Stomach (tissue), 9 donors: ENCODE data around the gene FLVCR2. TPM values are rescaled to one million over a fixed set of nuclear protein-coding genes. Genes with fewer than 3 reads are reported as not detected.

ENCODE experiments used
- DNase-seq, 2 donors: peaks; one replicate each; pipeline versions ENCODE4 v3.0.0 to v3.0.0-alpha.2; 2013 to 2019
- H3K27ac ChIP-seq, 5 donors: fragments of 200-600 bp in 4 of 5; sonication (generic) in 4 of 5; one replicate each; pipeline ENCODE4 v1.5.1; 2013 to 2019; ENCODE audit warnings: mild to moderate bottlenecking in 1 of 5, moderate library complexity in 1 of 5
- H3K27me3 ChIP-seq, 3 donors: fragments of 200-600 bp; sonication (generic); one replicate each; pipeline ENCODE4 v1.5.1; 2017 to 2019; ENCODE audit warnings: mixed run types in 1 of 3
- H3K36me3 ChIP-seq, 4 donors: fragments of 200-600 bp; sonication (generic); 1 replicate in 3 of 4; 2 replicates in 1 of 4; pipeline ENCODE4 v1.5.1; 2016 to 2019
- H3K4me1 ChIP-seq, 4 donors: fragments of 200-600 bp; sonication (generic); one replicate each; pipeline ENCODE4 v1.5.1; 2016 to 2019
- H3K4me3 ChIP-seq, 4 donors: fragments of 200-600 bp; sonication (generic) in 3 of 4; one replicate each; pipeline ENCODE4 v1.5.1; 2016 to 2019; ENCODE audit warnings: mild to moderate bottlenecking in 1 of 4
- H3K9me3 ChIP-seq, 4 donors: fragments of 200-600 bp; sonication (generic); one replicate each; pipeline ENCODE4 v1.5.1; 2016 to 2019
- CTCF ChIP-seq, 7 experiments: fragments of 450-650 bp in 4 of 7; fragments of 200-600 bp in 3 of 7; sonication (generic) in 3 of 7; IDR thresholded peaks; one replicate each; pipeline ENCODE4 v1.5.1; 2016 to 2019; ENCODE audit warnings: antibody characterized with exemption in 7 of 7, control low read depth in 2 of 7, mild to moderate bottlenecking in 1 of 7
- EP300 ChIP-seq: sonication (generic); formaldehyde crosslinking; IDR thresholded peaks from one replicate; pipeline ENCODE4 v1.6.1; 2017; ENCODE audit warnings: antibody characterized with exemption
- POLR2A ChIP-seq, 4 donors: fragments of 450-650 bp; IDR thresholded peaks; one replicate each; pipeline ENCODE4 v1.6.1; 2016; ENCODE audit warnings: antibody characterized with exemption in 4 of 4, control low read depth in 2 of 4, mild to moderate bottlenecking in 1 of 4, moderate library complexity in 1 of 4
- POLR2AphosphoS5 ChIP-seq, 3 donors: sonication (generic); formaldehyde crosslinking; IDR thresholded peaks; one replicate each; pipeline ENCODE4 v1.6.1; 2016; ENCODE audit warnings: antibody characterized with exemption in 3 of 3
- WGBS, 5 donors: extraction: QIAGEN DNeasy Blood & Tissue Kit in 3 of 5; methylation state at CpG; one replicate each; pipeline versions ENCODE4 v1.1.5 to v1.1.7; 2013 to 2018; 5-methylcytosine and 5-hydroxymethylcytosine counted together
- intact Hi-C: fragments of 100-400 bp; cut with DNase I; formaldehyde crosslinking; loops from one replicate; pipeline ENCODE4 v1.15.1; 2023; ENCODE audit warnings: low total_unique reads
- polyA plus RNA-seq, 3 donors: library from polyadenylated mRNA; stranded (reverse); fragments of 200-250 nt; gene quantifications; one replicate each; pipeline ENCODE4 v1.2.3, GENCODE V29; 2013
- total RNA-seq, 5 donors: library from RNA; depleted of rRNA; stranded (reverse); fragments of >200 nt; gene quantifications; one replicate each; pipeline versions ENCODE4 v1.1.0 to v1.2.3, GENCODE V29; 2014 to 2016
- donor health status: healthy with polysubstance abuse.
- donor health status: Bipolar disorder and iron deficiency.
- donor health status: healthy.

FLVCR2 gene
- total and polyA plus RNA-seq, 8 donors, result 0.15 to 10.7 (median 0.95) TPM; not detected in 1

GRCh38 chr14:75626396-75626795 is 48.0 kb downstream of the FLVCR2 start:
- Histone ChIP-seq H3K9me3 (no peaks in the 10 kb centered on the region), H3K27me3 (peaks cover 0 to 4% (median 0%) of the 10 kb centered on the region in 3 donors), H3K4me3 (no peak overlapping the region), H3K27ac (no peak overlapping the region), H3K4me1 (no peaks in the 10 kb centered on the region), H3K36me3 (no peaks in the 10 kb centered on the region)
- intact Hi-C loops, result no loop called here
- no peak for TF ChIP-seq POLR2A (IDR thresholded peaks at IDR 0.05)
- TF ChIP-seq POLR2AphosphoS5 (IDR thresholded peaks at IDR 0.05), result no peak
- no peak for TF ChIP-seq EP300
- no peak for TF ChIP-seq CTCF (IDR thresholded peaks at IDR 0.05)
- no peak for DNase-seq
- WGBS, 5 donors, result 92 to 98% (median 93%) methylated on average over 3 of the region's 3 CpGs

GRCh38 chr14:75626863-75627262 is 48.4 kb downstream of the FLVCR2 start:
- Histone ChIP-seq H3K27me3 (peaks cover 0 to 4% (median 0%) of the 10 kb centered on the region in 3 donors), H3K4me1 (no peaks in the 10 kb centered on the region), H3K27ac (no peak overlapping the region), H3K36me3 (no peaks in the 10 kb centered on the region), H3K9me3 (no peaks in the 10 kb centered on the region), H3K4me3 (no peak overlapping the region)
- 64 to 71% (median 67%) methylated on average over 3 of the region's 3 CpGs for WGBS, 5 donors
- intact Hi-C loops, result no loop called here
- no peak for DNase-seq
- no peak for TF ChIP-seq POLR2A (IDR thresholded peaks at IDR 0.05)
- TF ChIP-seq EP300, result no peak
- no peak for TF ChIP-seq POLR2AphosphoS5 (IDR thresholded peaks at IDR 0.05)
- TF ChIP-seq CTCF (IDR thresholded peaks at IDR 0.05), result no peak

- intact Hi-C loops, result no loop called here
- Histone ChIP-seq H3K9me3 (no peaks in the 10 kb centered on the region), H3K4me1 (no peaks in the 10 kb centered on the region), H3K36me3 (no peaks in the 10 kb centered on the region), H3K4me3 (no peak overlapping the region), H3K27ac (no peak overlapping the region), H3K27me3 (peaks cover 0 to 4% (median 0%) of the 10 kb centered on the region in 3 donors)
- no peak for DNase-seq
- TF ChIP-seq POLR2AphosphoS5 (IDR thresholded peaks at IDR 0.05), result no peak
- TF ChIP-seq CTCF (IDR thresholded peaks at IDR 0.05), result no peak
- no peak for TF ChIP-seq EP300
- no peak for TF ChIP-seq POLR2A (IDR thresholded peaks at IDR 0.05)
- WGBS, 5 donors, result 56 to 72% (median 64%) methylated on average over 4 of the region's 4 CpGs
Observed at GRCh38 chr14:75627406-75627805, 49.0 kb downstream of the FLVCR2 start.

- DNase-seq, result no peak
- Histone ChIP-seq H3K9me3 (no peaks in the 10 kb centered on the region), H3K4me3 (no peak overlapping the region), H3K36me3 (no peaks in the 10 kb centered on the region), H3K4me1 (no peaks in the 10 kb centered on the region), H3K27ac (no peak overlapping the region), H3K27me3 (peaks cover 0 to 4% (median 0%) of the 10 kb centered on the region in 3 donors)
- intact Hi-C loops, result no loop called here
- 87 to 97% (median 92%) methylated on average over 3 of the region's 3 CpGs for WGBS, 5 donors
- TF ChIP-seq EP300 (no peak), POLR2AphosphoS5 (IDR thresholded peaks at IDR 0.05) (no peak), POLR2A (IDR thresholded peaks at IDR 0.05) (no peak), CTCF (IDR thresholded peaks at IDR 0.05) (no peak)
Observed at GRCh38 chr14:75628816-75629215, 50.4 kb downstream of the FLVCR2 start.
